OCI-LY7 (cell line): ENCODE results near the gene TPX2. TPM values are rescaled to one million over a fixed set of nuclear protein-coding genes. Genes with fewer than 3 reads are reported as not detected.

Experiments used
- BruUV-seq: library from RNA; stranded (reverse); fragments of 400-500 nt; replicated peaks from 2 replicates; lab custom pipeline; 2021; lab: Mats Ljungman, UMichigan
- CTCF ChIA-PET: fragments of 300-600 bp; sonication (Branson Sonifier 250); formaldehyde crosslinking; loops from one replicate; lab custom pipeline; 2022; ENCODE audit warnings: antibody characterized with exemption; ENCODE audit not compliant: unreplicated experiment; lab: Charles Lee
- POLR2A ChIA-PET: fragments of 300-600 bp; sonication (Branson Sonifier 250); formaldehyde crosslinking; loops from one replicate; lab custom pipeline; 2022; ENCODE audit warnings: antibody characterized with exemption; lab: Charles Lee
- DNase-seq: peaks from one replicate; pipeline ENCODE4 v3.0.0-alpha.2; 2015; ENCODE audit warnings: low spot score
- H2AFZ ChIP-seq: fragments of 200-600 bp; sonication (generic), shearing (Covaris generic); 2 replicates; pipeline ENCODE4 v1.6.1; 2014; ENCODE audit warnings: mild to moderate bottlenecking, antibody characterized with exemption, low read length, moderate library complexity
- H3K27ac ChIP-seq: fragments of 200-600 bp; sonication (generic); 2 replicates; pipeline ENCODE4 v1.5.1; 2014; ENCODE audit warnings: mixed run types, low read depth, mild to moderate bottlenecking, moderate library complexity, low read length, inconsistent platforms; ENCODE audit not compliant: poor library complexity, severe bottlenecking
- H3K36me3 ChIP-seq: fragments of 200-600 bp; sonication (generic); 2 replicates; pipeline ENCODE4 v1.6.1; 2014; ENCODE audit warnings: mild to moderate bottlenecking, antibody characterized with exemption, low read length, moderate library complexity, mixed read lengths; ENCODE audit not compliant: insufficient read depth
- H3K4me1 ChIP-seq: fragments of 200-600 bp; sonication (generic); 2 replicates; pipeline ENCODE4 v1.5.1; 2014; ENCODE audit warnings: mild to moderate bottlenecking, low read length; ENCODE audit not compliant: insufficient read depth, poor library complexity, severe bottlenecking
- H3K4me2 ChIP-seq: fragments of 200-600 bp; sonication (generic); 2 replicates; pipeline ENCODE4 v1.6.1; 2014; ENCODE audit warnings: mild to moderate bottlenecking, low read length
- H3K4me3 ChIP-seq: fragments of 200-600 bp; sonication (generic); 2 replicates; pipeline ENCODE4 v1.5.1; 2014; ENCODE audit warnings: mild to moderate bottlenecking, low read depth, low read length; ENCODE audit not compliant: poor library complexity, severe bottlenecking
- H3K79me2 ChIP-seq: fragments of 200-600 bp; sonication (generic); 2 replicates; pipeline ENCODE4 v1.6.1; 2016; ENCODE audit warnings: low read depth, mild to moderate bottlenecking, low read length, moderate library complexity, mixed read lengths; ENCODE audit not compliant: insufficient read depth
- H3K9me2 ChIP-seq: fragments of 200-600 bp; sonication (generic); 2 replicates; pipeline ENCODE4 v1.6.1; 2016; ENCODE audit warnings: mild to moderate bottlenecking, low read length, mixed read lengths; ENCODE audit not compliant: insufficient read depth
- H3K9me3 ChIP-seq: fragments of 200-600 bp; sonication (generic); 2 replicates; pipeline ENCODE4 v1.6.1; 2014; ENCODE audit warnings: mild to moderate bottlenecking, mixed run types, low read length, mixed read lengths
- H4K20me1 ChIP-seq: fragments of 200-600 bp; sonication (generic); 2 replicates; pipeline ENCODE4 v1.6.1; 2014; ENCODE audit warnings: mild to moderate bottlenecking, antibody characterized with exemption, low read length, moderate library complexity, mixed read lengths; ENCODE audit not compliant: insufficient read depth
- CTCF ChIP-seq: fragments of 200-600 bp; sonication (generic); conservative IDR thresholded peaks from 2 replicates; pipeline ENCODE4 v1.5.1; 2014; ENCODE audit warnings: mild to moderate bottlenecking, antibody characterized with exemption, low read length, moderate library complexity, mixed read lengths
- EZH2phosphoT487 ChIP-seq: fragments of 200-600 bp; sonication (generic); IDR thresholded peaks from 2 replicates; pipeline ENCODE4 v1.6.1; 2018; ENCODE audit warnings: low read depth, borderline replicate concordance, mild to moderate bottlenecking, mixed run types, antibody characterized with exemption, low read length, moderate library complexity, mixed read lengths
- intact Hi-C: fragments of 100-400 bp; cut with micrococcal nuclease; formaldehyde crosslinking; loops from one replicate; pipeline ENCODE4 v1.10.0; 2022; ENCODE audit not compliant: unreplicated experiment
- total RNA-seq, 2 experiments: library from RNA; depleted of rRNA in 1 of 2; stranded (reverse); fragments of >200 nt in 1 of 2; shearing (Covaris generic) in 1 of 2; gene quantifications; 2 replicates each; pipeline ENCODE4 v1.2.3, GENCODE V29; 2014 to 2022

Gene TPX2
- total RNA-seq, 2 experiments from 2014 or later = 121 to 173 TPM

DNA sequence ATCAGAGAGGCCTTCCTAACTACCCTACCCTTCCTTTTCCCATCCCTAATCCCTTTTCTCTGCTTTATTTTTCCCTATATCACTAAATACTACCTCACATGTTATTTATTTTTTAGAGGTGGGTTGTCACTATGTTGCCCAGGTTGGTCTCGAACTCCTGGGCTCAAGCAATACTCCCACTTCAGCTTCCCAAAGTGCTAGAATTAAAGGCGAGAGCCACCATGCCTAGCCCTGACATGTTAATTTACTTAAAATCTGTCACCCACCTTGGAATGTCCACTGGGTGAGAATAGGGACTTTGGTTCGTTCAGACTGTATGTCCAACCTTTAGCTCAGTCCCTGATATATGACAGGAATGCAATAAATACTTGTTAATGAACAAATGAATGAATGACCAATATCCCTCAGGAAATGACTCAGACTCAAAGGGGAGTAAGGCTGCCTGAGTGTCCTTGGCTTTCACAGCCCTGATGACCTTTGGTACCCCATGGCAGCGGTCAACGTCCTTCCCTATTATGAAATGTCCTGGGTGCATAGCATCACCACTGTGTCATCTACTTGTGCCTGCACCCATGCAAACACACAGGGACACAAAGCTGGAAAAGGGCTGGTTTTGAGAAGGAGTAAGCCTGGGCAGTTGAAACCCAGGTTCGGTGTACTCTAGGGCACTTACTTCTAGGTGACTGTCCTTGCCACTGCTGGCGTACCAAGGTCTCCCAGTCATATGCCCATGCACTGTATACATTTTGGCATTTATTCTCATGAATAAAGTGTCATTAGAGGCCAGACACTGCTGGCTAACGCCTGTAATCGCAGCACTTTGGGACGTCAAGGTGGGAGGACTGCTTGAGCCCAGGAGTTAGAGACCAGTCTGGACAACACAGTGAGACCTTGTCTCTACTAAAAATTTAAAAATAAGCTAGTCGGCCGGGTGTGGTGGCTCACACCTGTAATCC is 43.0 kb upstream of the TPX2 start:
- Histone ChIP-seq H2AFZ (no peak overlapping the region), H3K79me2 (peaks cover 79% of the 10 kb centered on the region), H3K4me3 (no peak overlapping the region), H4K20me1 (no peaks in the 10 kb centered on the region), H3K9me3 (no peaks in the 10 kb centered on the region), H3K27ac (peak overlapping the region; percentile 54), H3K4me1 (peaks cover 70% of the 10 kb centered on the region), H3K9me2 (no peaks in the 10 kb centered on the region), H3K36me3 (peaks cover 62% of the 10 kb centered on the region), H3K4me2 (no peak overlapping the region)
- ChIA-PET POLR2A (interaction anchor here (0.6 to 3.3 kb wide), 7 partner anchors 9 to 71 kb away, joined by 3 to 14 read pairs (median 4); no protein-coding TSS in a partner anchor), CTCF (interaction anchor here (0.5 to 1.5 kb wide), 3 partner anchors 11 to 271 kb away, joined by 3 to 7 read pairs (median 5); no protein-coding TSS in a partner anchor)
- DNase-seq = no peak
- no peak for TF ChIP-seq EZH2phosphoT487
- no peak for TF ChIP-seq CTCF
- no TSS peak for BruUV-seq
- intact Hi-C loops = no loop called here

DNA sequence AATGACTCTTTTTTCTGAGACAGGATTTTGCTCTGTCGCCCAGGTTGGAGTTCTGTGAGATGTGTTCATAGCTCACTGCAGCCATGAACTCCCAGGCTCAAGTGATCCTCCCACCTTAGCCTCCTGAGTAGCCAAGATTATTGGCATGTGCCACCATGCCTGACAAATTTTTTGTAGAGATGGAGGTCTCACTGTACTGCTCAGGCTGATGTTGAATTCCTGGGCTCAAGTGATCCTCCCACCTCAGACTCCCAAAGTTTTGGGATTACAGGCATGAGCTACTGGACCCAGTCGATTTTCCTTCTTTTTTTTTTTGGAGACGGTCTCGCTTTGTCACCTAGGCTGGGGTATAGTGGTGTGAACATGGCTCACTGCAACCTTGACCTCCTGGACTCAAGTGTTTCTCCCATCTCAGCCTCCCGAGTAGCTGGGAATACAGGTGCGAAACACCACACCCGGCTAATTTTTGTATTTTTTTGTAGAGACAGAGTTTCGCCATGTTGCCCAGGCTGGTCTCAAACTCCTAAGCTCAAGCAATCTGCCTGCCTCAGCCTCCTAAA is 40.8 kb upstream of the TPX2 start:
- Histone ChIP-seq H3K27ac (peak overlapping the region; percentile 58), H3K4me1 (peaks cover 55% of the 10 kb centered on the region), H3K36me3 (peaks cover 74% of the 10 kb centered on the region), H3K79me2 (peaks cover 80% of the 10 kb centered on the region), H3K9me3 (no peaks in the 10 kb centered on the region), H3K4me3 (no peak overlapping the region), H3K9me2 (no peaks in the 10 kb centered on the region), H2AFZ (no peak overlapping the region), H4K20me1 (no peaks in the 10 kb centered on the region), H3K4me2 (peak overlapping the region; percentile 62)
- no peak for DNase-seq
- intact Hi-C loops = no loop called here
- TF ChIP-seq EZH2phosphoT487 (no peak), CTCF (no peak)
- no TSS peak for BruUV-seq
- ChIA-PET CTCF (interaction anchor here (0.6 to 1.6 kb wide), 4 partner anchors 13 to 36 kb away, joined by 3 to 10 read pairs (median 4); partner anchors contain the start of gene BCL2L1), POLR2A (interaction anchor here (0.6 to 5.5 kb wide), 10 partner anchors 8 to 37 kb away, joined by 3 to 31 read pairs (median 8); partner anchors contain the start of gene BCL2L1)
